ENCODE data around the gene WWC2.

The WWC2 gene

GRCh38 chr4:183337349-183337748 is 238.3 kb downstream of the WWC2 start:
- Mint-ChIP-seq H3K4me3 (no peak overlapping the region), H3K4me1 (no peaks in the 10 kb centered on the region), H3K9me3 (no peaks in the 10 kb centered on the region), H3K27ac (no peak overlapping the region), H3K36me3 (no peaks in the 10 kb centered on the region), H3K27me3 (peaks cover 4% of the 10 kb centered on the region)

- no peaks in the 10 kb centered on the region for H3K9me3 Mint-ChIP-seq
- no peak overlapping the region for H3K4me3 Mint-ChIP-seq
- H3K4me1 Mint-ChIP-seq, result no peaks in the 10 kb centered on the region
- H3K27me3 Mint-ChIP-seq, result peaks cover 4% of the 10 kb centered on the region
- no peaks in the 10 kb centered on the region for H3K36me3 Mint-ChIP-seq
- no peak overlapping the region for H3K27ac Mint-ChIP-seq
These were observed 238.8 kb downstream of the WWC2 start for GRCh38 chr4:183337833-183338232.

- H3K27ac Mint-ChIP-seq, result no peak overlapping the region
- no peaks in the 10 kb centered on the region for H3K36me3 Mint-ChIP-seq
- H3K4me1 Mint-ChIP-seq, result no peaks in the 10 kb centered on the region
- no peaks in the 10 kb centered on the region for H3K9me3 Mint-ChIP-seq
- H3K27me3 Mint-ChIP-seq, result peaks cover 16% of the 10 kb centered on the region
- H3K4me3 Mint-ChIP-seq, result no peak overlapping the region
These were observed 243.8 kb downstream of the WWC2 start for GRCh38 chr4:183342541-183343533.

- H3K27ac Mint-ChIP-seq, result no peak overlapping the region
- no peak overlapping the region for H3K4me3 Mint-ChIP-seq
- no peaks in the 10 kb centered on the region for H3K9me3 Mint-ChIP-seq
- no peaks in the 10 kb centered on the region for H3K36me3 Mint-ChIP-seq
- H3K27me3 Mint-ChIP-seq, result peaks cover 16% of the 10 kb centered on the region
- no peaks in the 10 kb centered on the region for H3K4me1 Mint-ChIP-seq
These were observed 244.7 kb downstream of the WWC2 start for GRCh38 chr4:183343730-183344129.

- H3K27me3 Mint-ChIP-seq, result peaks cover 16% of the 10 kb centered on the region
- H3K36me3 Mint-ChIP-seq, result no peaks in the 10 kb centered on the region
- no peak overlapping the region for H3K27ac Mint-ChIP-seq
- H3K4me1 Mint-ChIP-seq, result peaks cover 6% of the 10 kb centered on the region
- no peaks in the 10 kb centered on the region for H3K9me3 Mint-ChIP-seq
- H3K4me3 Mint-ChIP-seq, result no peak overlapping the region
These were observed 245.6 kb downstream of the WWC2 start for GRCh38 chr4:183344523-183345255.

DNA sequence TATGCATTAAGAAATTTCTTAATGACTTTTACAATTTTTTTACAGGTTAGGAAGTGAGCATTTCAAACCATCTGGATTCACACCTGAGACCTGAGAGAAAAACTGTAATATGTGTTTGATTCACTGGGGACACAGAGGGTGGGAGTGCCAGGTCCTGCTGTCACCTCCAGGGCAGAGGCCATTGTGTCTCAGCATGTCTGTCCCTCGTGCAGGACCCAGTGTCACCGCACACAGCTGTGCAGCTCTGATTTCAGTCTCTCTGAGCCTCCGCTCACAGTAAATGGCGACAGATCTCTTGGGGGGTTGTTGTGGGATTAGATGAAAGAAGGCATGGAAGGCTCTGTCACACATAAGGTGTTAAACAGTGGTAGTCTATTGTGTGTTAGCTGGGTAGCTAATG is 246.2 kb downstream of the WWC2 start:
- H3K36me3 Mint-ChIP-seq, result no peaks in the 10 kb centered on the region
- H3K4me3 Mint-ChIP-seq, result no peak overlapping the region
- H3K27me3 Mint-ChIP-seq, result peaks cover 16% of the 10 kb centered on the region
- peaks cover 6% of the 10 kb centered on the region for H3K4me1 Mint-ChIP-seq
- H3K27ac Mint-ChIP-seq, result no peak overlapping the region
- H3K9me3 Mint-ChIP-seq, result no peaks in the 10 kb centered on the region

DNA sequence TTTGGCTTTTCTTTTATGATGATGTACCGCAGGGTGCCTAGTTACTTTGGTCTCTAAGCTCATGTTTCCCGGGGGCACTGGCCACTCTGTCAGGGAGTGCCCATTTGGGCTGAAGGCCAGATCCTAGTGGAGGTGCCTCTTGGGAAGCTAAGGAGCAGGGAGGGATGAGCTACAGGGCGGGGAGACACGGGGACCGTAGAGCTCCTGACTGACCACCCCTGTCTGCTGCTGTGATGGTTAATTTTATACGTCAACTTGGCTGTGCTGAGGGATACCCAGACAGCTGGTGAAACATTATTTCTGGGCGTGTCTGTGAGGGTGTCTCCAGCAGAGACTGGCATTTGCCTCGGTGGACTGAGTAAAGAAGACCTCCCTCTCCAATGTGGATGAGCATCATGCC is 248.1 kb downstream of the WWC2 start:
- Mint-ChIP-seq H3K27me3 (peaks cover 18% of the 10 kb centered on the region), H3K36me3 (no peaks in the 10 kb centered on the region), H3K4me3 (no peak overlapping the region), H3K27ac (no peak overlapping the region), H3K9me3 (no peaks in the 10 kb centered on the region), H3K4me1 (peaks cover 6% of the 10 kb centered on the region)

DNA sequence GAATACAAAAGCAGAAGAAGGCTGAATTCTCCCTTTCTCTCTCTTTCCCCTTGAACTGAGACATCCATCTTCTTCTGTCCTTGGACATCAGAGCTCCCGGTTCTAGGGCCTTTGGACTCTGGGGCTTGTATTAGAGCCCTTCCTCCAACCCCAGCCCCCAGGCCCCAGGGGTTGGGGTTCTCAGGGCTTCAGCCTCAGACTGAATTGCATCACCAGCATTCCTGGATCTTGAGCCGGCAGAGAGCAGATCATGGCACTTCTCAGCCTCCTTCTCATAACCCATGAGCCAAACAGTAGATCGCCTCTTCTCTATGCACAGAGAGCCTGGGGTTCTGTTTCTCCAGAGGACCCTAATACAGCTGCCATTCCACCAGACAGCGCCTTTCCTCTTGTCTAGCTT is 248.5 kb downstream of the WWC2 start:
- Mint-ChIP-seq H3K36me3 (no peaks in the 10 kb centered on the region), H3K27ac (no peak overlapping the region), H3K4me3 (no peak overlapping the region), H3K4me1 (peaks cover 6% of the 10 kb centered on the region), H3K9me3 (no peaks in the 10 kb centered on the region), H3K27me3 (peaks cover 18% of the 10 kb centered on the region)

DNA sequence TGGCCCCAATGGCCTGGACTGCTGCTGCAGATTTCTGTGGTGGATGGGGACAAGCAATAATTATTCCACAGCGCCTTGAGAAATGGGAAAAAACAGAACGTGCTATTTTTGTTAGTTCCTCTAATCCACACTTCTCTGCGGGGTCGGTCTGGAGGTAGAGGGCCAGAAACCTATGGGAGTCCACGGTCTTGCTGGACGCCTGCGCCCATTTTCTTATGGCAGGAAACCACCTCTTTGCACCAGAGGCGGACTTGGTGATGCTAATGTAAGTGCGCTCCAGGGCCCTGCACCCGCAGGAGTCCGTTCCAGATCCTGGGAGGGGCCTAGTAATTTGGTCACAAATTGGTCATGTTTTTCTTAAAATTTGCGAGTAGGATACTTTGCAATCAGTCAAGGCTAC is 249.1 kb downstream of the WWC2 start:
- H3K4me1 Mint-ChIP-seq, result peaks cover 6% of the 10 kb centered on the region
- peaks cover 16% of the 10 kb centered on the region for H3K27me3 Mint-ChIP-seq
- no peaks in the 10 kb centered on the region for H3K36me3 Mint-ChIP-seq
- no peak overlapping the region for H3K27ac Mint-ChIP-seq
- no peak overlapping the region for H3K4me3 Mint-ChIP-seq
- H3K9me3 Mint-ChIP-seq, result no peaks in the 10 kb centered on the region

DNA sequence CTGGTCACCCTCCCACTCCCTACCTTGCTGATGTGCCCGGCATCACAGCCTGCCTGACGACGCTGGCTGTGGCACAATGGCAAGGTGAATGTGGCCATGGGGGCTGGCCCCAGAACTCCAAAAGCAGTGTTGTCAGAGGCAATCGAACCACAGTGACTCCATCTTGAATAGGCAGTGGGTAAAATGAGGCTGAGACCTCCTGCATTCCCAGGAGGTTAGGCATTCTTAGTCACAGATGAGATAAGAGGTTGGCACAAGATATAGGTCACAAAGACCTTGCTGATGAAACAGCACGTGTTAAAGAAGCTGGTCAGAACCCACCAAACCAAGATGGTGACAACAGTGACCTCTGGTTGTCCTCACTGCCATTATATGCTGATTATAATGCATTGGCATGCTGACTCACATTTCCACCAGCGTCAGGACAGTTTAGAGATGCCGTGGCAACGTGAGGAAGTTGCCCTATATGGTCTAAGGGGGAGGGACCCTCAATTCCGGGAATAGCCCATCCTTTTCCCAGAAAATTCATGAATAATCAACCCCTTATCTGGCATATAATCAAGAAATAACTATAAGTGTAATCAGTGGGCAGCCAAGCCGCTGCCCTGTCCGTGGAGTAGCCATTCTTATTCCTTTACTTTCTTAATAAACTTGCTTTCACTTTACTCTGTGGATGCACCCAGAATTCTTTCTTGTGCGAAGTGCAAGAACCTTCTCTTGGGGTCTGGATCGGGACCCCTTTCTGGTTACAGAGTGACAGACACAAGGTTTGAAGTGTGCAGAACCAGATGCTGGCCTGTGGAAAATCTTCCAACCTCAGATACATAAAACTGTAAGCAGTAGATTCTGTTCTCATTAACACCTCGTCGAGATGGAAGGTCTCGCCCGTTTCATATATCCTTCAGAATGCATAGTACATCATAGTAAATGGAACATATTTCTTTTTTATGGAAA is 249.9 kb downstream of the WWC2 start:
- Mint-ChIP-seq H3K36me3 (no peaks in the 10 kb centered on the region), H3K4me3 (no peak overlapping the region), H3K4me1 (peaks cover 6% of the 10 kb centered on the region), H3K9me3 (no peaks in the 10 kb centered on the region), H3K27me3 (peaks cover 14% of the 10 kb centered on the region), H3K27ac (peak overlapping the region; percentile 46)

GRCh38 chr4:183349673-183350072 is 250.6 kb downstream of the WWC2 start:
- H3K27ac Mint-ChIP-seq, result no peak overlapping the region
- H3K4me3 Mint-ChIP-seq, result no peak overlapping the region
- peaks cover 6% of the 10 kb centered on the region for H3K4me1 Mint-ChIP-seq
- peaks cover 9% of the 10 kb centered on the region for H3K27me3 Mint-ChIP-seq
- H3K36me3 Mint-ChIP-seq, result no peaks in the 10 kb centered on the region
- no peaks in the 10 kb centered on the region for H3K9me3 Mint-ChIP-seq

GRCh38 chr4:183350317-183351071 is 251.4 kb downstream of the WWC2 start:
- Mint-ChIP-seq H3K9me3 (no peaks in the 10 kb centered on the region), H3K27me3 (peaks cover 5% of the 10 kb centered on the region), H3K27ac (no peak overlapping the region)

DNA sequence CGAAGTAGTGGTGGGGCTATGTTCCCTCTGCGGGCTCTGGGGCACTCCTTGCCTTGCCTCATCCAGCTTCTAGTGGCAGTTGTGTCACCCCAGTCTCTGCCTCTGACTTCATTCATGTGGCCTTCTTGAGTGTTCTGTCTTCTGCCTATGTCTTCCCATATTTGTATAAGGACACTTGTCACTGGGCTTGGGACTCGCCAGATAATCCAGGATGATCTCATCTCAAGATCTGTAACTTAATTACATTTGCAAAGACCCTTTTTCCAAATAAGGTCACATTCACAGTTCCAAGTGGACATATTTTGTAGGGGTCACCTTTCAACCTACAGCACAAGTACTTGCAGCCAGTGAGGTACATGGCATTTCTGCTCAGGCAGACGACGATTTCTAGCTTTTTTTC is 253.5 kb downstream of the WWC2 start:
- peaks cover 2% of the 10 kb centered on the region for H3K27me3 Mint-ChIP-seq
- no peak overlapping the region for H3K27ac Mint-ChIP-seq
- H3K4me3 Mint-ChIP-seq, result no peak overlapping the region
- no peaks in the 10 kb centered on the region for H3K9me3 Mint-ChIP-seq
- H3K36me3 Mint-ChIP-seq, result no peaks in the 10 kb centered on the region
- peaks cover 6% of the 10 kb centered on the region for H3K4me1 Mint-ChIP-seq

More at GRCh38 chr4:183350317-183351071, 251.4 kb downstream of the WWC2 start:
- Mint-ChIP-seq H3K4me3 (no peak overlapping the region), H3K4me1 (peaks cover 6% of the 10 kb centered on the region), H3K36me3 (no peaks in the 10 kb centered on the region)

DNA sequence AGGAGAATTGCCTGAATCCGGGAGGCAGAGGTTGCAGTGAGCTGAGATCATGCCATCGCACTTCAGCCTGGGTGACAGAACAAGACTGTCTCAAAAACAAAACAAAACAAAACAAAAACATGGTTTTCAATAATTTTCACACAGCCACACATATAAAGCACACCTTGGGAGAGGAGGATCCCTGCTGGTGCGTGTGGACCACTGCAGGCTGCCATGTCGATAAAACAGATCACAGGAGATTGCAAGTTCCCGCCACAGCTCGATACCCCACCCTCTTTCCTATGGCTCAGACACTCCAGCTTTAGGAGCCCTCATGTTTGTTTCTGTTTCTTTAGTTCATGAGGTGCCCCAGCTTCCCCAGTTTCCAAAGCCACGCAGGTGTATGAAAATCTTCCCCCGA is 254.5 kb downstream of the WWC2 start:
- no peak overlapping the region for H3K4me3 Mint-ChIP-seq
- no peaks in the 10 kb centered on the region for H3K36me3 Mint-ChIP-seq
- H3K27ac Mint-ChIP-seq, result no peak overlapping the region
- no peaks in the 10 kb centered on the region for H3K9me3 Mint-ChIP-seq
- peaks cover 2% of the 10 kb centered on the region for H3K27me3 Mint-ChIP-seq
- peaks cover 6% of the 10 kb centered on the region for H3K4me1 Mint-ChIP-seq

DNA sequence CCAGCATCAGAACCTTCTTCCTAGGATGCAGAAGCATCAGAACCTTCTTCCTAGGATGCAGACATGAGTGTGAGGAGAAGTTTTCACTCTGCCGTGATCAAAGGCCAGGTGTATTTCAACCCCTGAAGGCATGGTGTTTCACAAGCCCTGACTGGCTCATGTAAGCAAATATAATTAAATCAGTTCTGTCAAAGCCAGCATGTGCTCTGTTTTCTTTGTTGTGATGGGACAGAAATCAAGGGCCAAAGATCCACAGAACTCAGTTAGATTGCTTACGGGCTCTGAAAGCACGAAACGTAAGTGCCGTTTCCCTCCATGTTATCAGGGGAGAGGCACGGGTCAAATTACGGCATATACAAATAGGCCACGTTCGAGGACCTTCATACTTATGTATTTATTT is 255.2 kb downstream of the WWC2 start:
- H3K27me3 Mint-ChIP-seq, result peaks cover 2% of the 10 kb centered on the region
- no peak overlapping the region for H3K4me3 Mint-ChIP-seq
- peaks cover 5% of the 10 kb centered on the region for H3K4me1 Mint-ChIP-seq
- H3K9me3 Mint-ChIP-seq, result no peaks in the 10 kb centered on the region
- no peaks in the 10 kb centered on the region for H3K36me3 Mint-ChIP-seq
- no peak overlapping the region for H3K27ac Mint-ChIP-seq
